ENCODE results near the gene ASIC4.

The ASIC4 gene

DNA sequence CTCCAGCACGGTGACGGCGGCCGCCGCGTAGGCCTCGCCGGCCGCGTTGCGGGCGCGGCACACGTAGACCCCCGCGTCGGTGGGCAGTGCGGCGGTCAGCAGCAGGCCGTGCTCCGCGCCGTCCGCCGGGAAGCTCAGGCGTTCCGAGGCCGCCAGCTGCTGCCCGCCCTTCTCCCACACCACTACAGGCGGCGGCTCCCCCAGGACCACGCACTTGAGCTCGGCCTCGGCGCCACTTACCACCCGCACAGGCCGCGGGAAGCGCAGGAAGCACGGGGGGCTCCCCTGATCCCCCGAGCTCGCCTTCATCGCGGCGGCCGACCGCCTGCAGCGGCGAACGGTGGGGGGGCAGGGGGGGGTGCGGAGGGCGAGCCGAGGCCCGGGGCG lies 56.6 kb downstream of the ASIC4 start:
- DNase-seq, result no peak

DNA sequence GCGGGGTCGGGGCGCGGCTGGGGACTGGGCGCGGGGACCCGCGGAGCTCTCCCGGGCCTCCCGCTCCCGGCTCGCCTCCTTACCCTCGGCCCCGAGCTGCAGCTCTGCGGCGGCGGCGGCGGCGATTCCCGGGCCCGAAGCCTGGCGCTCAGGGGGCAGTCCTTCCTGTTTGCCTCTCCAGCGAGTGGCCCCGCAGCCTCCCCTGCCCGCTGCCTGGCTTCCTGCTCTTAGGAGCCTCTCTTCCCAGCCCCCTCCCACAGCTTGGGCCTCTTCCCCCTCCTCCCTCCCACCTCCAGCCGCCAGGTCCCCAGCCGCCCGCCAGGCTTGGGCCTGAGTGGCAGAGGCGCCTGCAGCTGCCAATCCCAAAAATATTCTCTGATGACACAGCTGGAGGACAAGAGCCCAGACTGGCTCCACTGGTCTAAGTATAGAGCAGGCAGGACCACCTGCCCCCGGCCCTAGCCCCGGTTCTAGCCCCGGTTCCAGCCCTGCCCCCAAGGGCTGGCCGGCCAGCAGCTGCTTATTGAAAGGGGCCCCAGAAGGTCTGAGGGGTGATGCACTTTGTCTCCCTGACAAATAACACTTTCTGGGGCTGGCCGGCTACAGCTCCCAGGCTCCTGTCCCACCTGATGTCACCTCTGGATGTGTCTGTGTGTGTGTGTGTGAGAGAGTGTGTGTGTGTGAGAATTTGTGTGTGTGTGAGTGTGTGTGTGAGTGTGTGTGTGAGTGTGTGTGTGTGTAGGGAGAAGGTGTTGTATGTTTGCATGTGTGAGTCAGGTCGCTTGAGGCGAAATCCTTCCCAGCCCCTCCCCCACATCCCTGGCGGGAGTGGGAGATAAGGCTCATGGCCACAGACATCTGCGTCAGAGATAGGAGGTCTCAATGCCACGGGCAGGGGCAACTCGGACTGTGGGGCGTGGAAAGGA lies 57.3 kb downstream of the ASIC4 start, which contains the start of gene OBSL1:
TSS of gene OBSL1 (minus strand) at position 229 of the 926 bp plus-strand sequence. CDS start 307 bp downstream, outside the sequence.
- peak; percentile 84 for DNase-seq

- DNase-seq, result no peak
Observed at GRCh38 chr2:219572237-219573001, 58.1 kb downstream of the ASIC4 start, which contains the start of gene INHA. INHA (plus strand) TSS chr2:219572310; CDS start chr2:219572375, 65 bp downstream.

DNA sequence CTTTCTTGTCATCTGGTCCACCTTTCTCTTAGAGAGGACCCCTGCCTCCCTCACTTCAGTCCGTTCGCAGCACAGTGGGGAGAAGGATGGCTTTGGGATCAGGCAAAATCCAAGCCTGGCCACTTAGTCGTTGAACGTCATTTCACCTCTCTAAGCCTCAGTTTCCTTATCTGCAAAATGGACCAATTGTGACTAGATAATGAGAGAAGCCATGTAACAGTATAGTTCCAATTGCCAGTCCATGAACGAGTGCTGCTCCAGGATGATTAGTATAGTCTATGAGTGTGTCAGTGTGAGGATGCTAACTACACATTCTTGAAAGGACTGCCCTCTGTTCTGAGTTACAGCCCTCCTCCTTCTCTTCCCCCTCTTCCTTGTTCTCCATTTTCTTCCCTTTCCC lies 58.9 kb downstream of the ASIC4 start:
- DNase-seq, result no peak

- DNase-seq, result no peak
Observed at GRCh38 chr2:219574484-219575311, 60.4 kb downstream of the ASIC4 start.

- DNase-seq, result no peak
Observed at GRCh38 chr2:219575566-219576504, 61.6 kb downstream of the ASIC4 start.

DNA sequence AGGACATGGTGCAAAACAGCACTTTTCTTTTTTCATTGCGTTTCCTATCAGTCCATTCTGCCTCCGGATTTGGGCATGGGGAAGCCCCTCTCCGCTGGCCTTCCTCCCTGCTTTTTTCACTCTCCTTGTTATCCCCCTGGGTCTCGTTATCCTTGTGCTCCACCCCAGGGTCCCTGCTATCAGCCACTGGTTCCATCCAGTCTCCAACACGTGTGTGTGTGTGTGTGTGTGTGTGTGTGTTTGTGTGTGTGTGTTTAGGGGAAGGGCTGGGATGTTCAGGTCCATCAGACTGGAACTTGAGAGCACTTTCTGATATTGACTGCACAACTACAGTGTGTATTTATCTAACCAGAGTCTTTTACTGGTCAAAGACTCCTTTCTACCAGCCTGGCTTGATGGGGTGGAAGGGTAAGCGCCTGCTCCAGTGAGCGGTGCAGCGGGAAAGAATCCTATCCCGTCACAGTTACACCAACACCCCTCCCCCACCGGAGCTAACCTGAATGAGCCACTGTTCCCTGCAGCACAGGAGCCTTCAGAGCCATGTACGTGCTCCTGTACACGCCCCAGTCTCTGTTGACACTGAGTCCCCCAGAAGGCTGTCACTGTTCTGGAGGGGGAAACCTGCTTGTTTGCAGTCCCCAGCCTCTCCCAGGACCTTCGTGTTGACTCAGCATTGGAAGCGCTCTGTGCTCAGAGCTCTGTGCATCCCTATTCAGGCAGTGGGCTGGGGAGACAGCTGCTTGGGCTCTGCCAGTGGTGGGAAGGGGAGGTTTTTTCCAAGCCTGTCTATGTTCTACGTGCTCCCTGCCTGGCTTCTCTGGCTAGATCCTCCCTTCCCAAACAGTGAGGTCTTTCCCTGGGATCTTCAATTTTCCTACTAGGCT lies 62.5 kb downstream of the ASIC4 start:
- DNase-seq, result no peak

DNA sequence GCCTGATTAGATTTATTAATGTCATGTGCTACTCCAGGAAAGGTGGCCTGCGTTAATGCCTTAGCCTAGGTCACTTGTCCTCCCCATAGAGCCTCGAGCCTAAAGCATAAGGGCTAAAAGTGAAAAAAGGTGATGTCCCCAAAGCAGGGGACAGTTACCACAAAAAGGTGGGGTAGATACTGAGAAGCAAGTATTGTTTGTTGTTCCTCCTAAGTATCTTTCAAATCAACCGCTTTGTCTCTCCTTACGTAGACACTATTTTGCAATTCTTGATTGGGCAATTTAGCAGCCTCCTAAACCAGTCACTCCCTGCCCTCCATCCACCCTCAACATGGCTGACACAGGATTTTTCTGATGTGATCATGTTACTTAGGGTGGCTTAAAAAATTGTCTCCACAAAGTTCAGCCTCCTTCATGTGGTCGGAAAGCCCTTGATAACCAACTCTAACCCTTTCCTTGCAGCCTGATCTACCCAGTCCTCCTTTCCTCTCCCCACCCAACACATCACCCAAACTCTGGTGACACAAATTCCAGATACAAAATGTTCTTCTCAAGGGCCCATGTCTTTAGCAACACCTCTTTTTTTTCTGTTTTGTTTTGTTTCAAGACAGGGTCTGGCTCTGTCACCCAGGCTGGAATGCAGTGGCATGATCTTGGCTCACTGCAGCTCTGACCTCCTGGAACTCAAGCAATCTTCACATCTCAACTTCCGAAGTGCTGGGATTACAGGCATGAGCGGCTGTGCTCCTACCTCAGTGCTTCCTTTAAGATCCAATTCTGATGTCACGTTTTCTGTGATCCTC lies 64.7 kb downstream of the ASIC4 start:
- no peak for DNase-seq

- DNase-seq, result no peak
Observed at GRCh38 chr2:219581346-219581745, 67.1 kb downstream of the ASIC4 start.

Data from NCI-H2081 (cell line).